PC-9 (cell line): ENCODE results near the gene RGS7. TPM values are rescaled to one million over a fixed set of nuclear protein-coding genes. Genes with fewer than 3 reads are reported as not detected.

ENCODE experiments used
- BruUV-seq: library from RNA; stranded (reverse); fragments of 400-500 nt; replicated peaks from 2 replicates; lab custom pipeline; 2021; lab: Mats Ljungman, UMichigan
- CTCF ChIA-PET: fragments of 300-600 bp; sonication (Branson Sonifier 250); formaldehyde crosslinking; loops from one replicate; lab custom pipeline; 2022; ENCODE audit warnings: antibody characterized with exemption; lab: Charles Lee
- POLR2A ChIA-PET: fragments of 300-600 bp; sonication (Branson Sonifier 250); formaldehyde crosslinking; loops from one replicate; lab custom pipeline; 2022; ENCODE audit warnings: antibody characterized with exemption; ENCODE audit not compliant: unreplicated experiment; lab: Charles Lee
- DNase-seq, 2 experiments: peaks; one replicate each; pipeline versions ENCODE4 v3.0.0 to v3.0.0-alpha.2; 2015 to 2022; ENCODE audit warnings: mixed read lengths in 1 of 2
- H2AFZ ChIP-seq: fragments of 200-600 bp; sonication (generic); 2 replicates; pipeline ENCODE4 v1.8.1; 2017; ENCODE audit warnings: antibody characterized with exemption
- H3F3A ChIP-seq: fragments of 200-600 bp; sonication (generic); 2 replicates; pipeline ENCODE4 v1.8.1; 2017; ENCODE audit warnings: antibody characterized with exemption, mild to moderate bottlenecking, low read depth; ENCODE audit not compliant: insufficient read depth
- H3K27ac ChIP-seq: fragments of 200-600 bp; sonication (generic); 2 replicates; pipeline ENCODE4 v1.6.1; 2016; ENCODE audit warnings: mixed run types
- H3K27me3 ChIP-seq: fragments of 200-600 bp; sonication (generic); 2 replicates; pipeline ENCODE4 v1.6.1; 2016; ENCODE audit warnings: low read depth, mixed run types; ENCODE audit not compliant: insufficient read depth
- H3K36me3 ChIP-seq: fragments of 200-600 bp; sonication (generic); 2 replicates; pipeline ENCODE4 v1.6.1; 2016; ENCODE audit warnings: low read depth, mixed run types
- H3K4me1 ChIP-seq: fragments of 200-600 bp; sonication (generic); replicated peaks from 2 replicates; pipeline ENCODE4 v1.6.1; 2016; ENCODE audit warnings: mixed run types; ENCODE audit not compliant: insufficient read depth
- H3K4me2 ChIP-seq: fragments of 200-600 bp; sonication (generic); 2 replicates; pipeline ENCODE4 v1.6.1; 2017; ENCODE audit warnings: mixed run types
- H3K4me3 ChIP-seq: fragments of 200-600 bp; sonication (generic); 2 replicates; pipeline ENCODE4 v1.6.1; 2016; ENCODE audit warnings: mixed run types
- H3K79me2 ChIP-seq: fragments of 200-600 bp; sonication (generic); 2 replicates; pipeline ENCODE4 v1.6.1; 2017; ENCODE audit warnings: low read depth, mixed run types
- H3K9me2 ChIP-seq: fragments of 200-600 bp; sonication (generic); 2 replicates; pipeline ENCODE4 v1.8.1; 2017; ENCODE audit warnings: mild to moderate bottlenecking; ENCODE audit not compliant: insufficient read depth
- H3K9me3 ChIP-seq: fragments of 200-600 bp; sonication (generic); 2 replicates; pipeline ENCODE4 v1.8.1; 2016; ENCODE audit warnings: low read depth; ENCODE audit not compliant: insufficient read depth
- H4K20me1 ChIP-seq: fragments of 200-600 bp; sonication (generic); 2 replicates; pipeline ENCODE4 v1.8.1; 2017; ENCODE audit not compliant: insufficient read depth
- CTCF ChIP-seq: fragments of 200-600 bp; sonication (generic); conservative IDR thresholded peaks from 2 replicates; pipeline ENCODE4 v1.6.1; 2017; ENCODE audit warnings: mixed run types, antibody characterized with exemption, mild to moderate bottlenecking, moderate library complexity
- EZH2 ChIP-seq: fragments of 200-600 bp; sonication (generic); IDR thresholded peaks from 2 replicates; pipeline ENCODE4 v1.8.0; 2017; ENCODE audit warnings: antibody characterized with exemption, low read depth
- intact Hi-C: fragments of 100-400 bp; cut with micrococcal nuclease; formaldehyde crosslinking; loops from one replicate; pipeline ENCODE4 v1.10.0; 2022; ENCODE audit not compliant: unreplicated experiment
- total RNA-seq: library from RNA; stranded (reverse); gene quantifications from 2 replicates; pipeline ENCODE4 v1.2.3, GENCODE V29; 2021

RGS7 gene
- total RNA-seq, 1 experiment from 2014 or later: 5.8 TPM

- Histone ChIP-seq H3K36me3 (no peaks in the 10 kb centered on the region), H3K27me3 (0 out of 2 replicates have a peak, but pooled peaks cover 6% of the 10 kb centered on the region), H4K20me1 (no peaks in the 10 kb centered on the region), H3K4me2 (no peak overlapping the region), H3K9me2 (no peaks in the 10 kb centered on the region), H3K4me1 (no peaks in the 10 kb centered on the region), H2AFZ (no peak overlapping the region), H3K79me2 (no peaks in the 10 kb centered on the region), H3K9me3 (peaks cover 8% of the 10 kb centered on the region; the same call in 1 of the 2 replicates), H3F3A (no peaks in the 10 kb centered on the region), H3K4me3 (no peak overlapping the region), H3K27ac (no peak overlapping the region)
- POLR2A ChIA-PET: no interaction called here
- CTCF ChIA-PET: no interaction called here
- TF ChIP-seq CTCF: no peak
- no peak for TF ChIP-seq EZH2
- intact Hi-C loops: no loop called here
- DNase-seq: no peak
- no TSS peak for BruUV-seq
Measured at GRCh38 chr1:240936911-240937668, 419.9 kb downstream of the RGS7 start.

DNA sequence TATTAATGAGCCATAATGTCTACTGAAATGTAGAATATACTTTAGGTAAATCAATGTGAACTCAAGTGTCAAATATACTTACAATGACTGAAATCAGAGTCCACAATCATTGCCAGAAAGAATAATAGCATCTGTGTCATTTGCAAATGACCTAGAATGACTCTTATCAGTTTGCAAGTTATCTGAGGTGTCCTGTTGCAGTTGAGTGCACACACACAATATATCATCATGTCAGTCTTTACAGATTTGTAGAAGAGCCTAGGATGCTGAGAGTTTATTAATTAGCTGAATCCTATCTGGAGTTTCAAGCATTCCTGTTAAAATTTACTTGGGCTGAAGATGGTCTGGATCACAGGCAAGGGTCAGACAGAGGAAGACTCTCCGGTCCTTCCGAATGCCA lies 421.1 kb downstream of the RGS7 start:
- H3K27ac ChIP-seq: no peak overlapping the region
- H3K4me3 ChIP-seq: no peak overlapping the region
- H3K9me3 ChIP-seq: peaks cover 8% of the 10 kb centered on the region; the same call in 1 of the 2 replicates
- POLR2A ChIA-PET: no interaction called here
- CTCF ChIA-PET: no interaction called here
- H3K9me2 ChIP-seq: no peaks in the 10 kb centered on the region
- H3F3A ChIP-seq: no peaks in the 10 kb centered on the region
- H3K79me2 ChIP-seq: no peaks in the 10 kb centered on the region
- H3K27me3 ChIP-seq: peaks cover 3% of the 10 kb centered on the region; the same call in 1 of the 2 replicates
- H3K4me2 ChIP-seq: no peak overlapping the region
- TF ChIP-seq EZH2: no peak
- TF ChIP-seq CTCF: no peak
- DNase-seq: no peak
- H3K4me1 ChIP-seq: no peaks in the 10 kb centered on the region
- no peaks in the 10 kb centered on the region for H4K20me1 ChIP-seq
- intact Hi-C loops: no loop called here
- no peak overlapping the region for H2AFZ ChIP-seq
- no TSS peak for BruUV-seq
- no peaks in the 10 kb centered on the region for H3K36me3 ChIP-seq

- H3K27ac ChIP-seq: no peak overlapping the region
- POLR2A ChIA-PET: no interaction called here
- H3K9me2 ChIP-seq: no peaks in the 10 kb centered on the region; the same call in 1 of the 2 replicates
- no TSS peak for BruUV-seq
- no peak for DNase-seq
- no peaks in the 10 kb centered on the region for H3K4me1 ChIP-seq
- H4K20me1 ChIP-seq: no peaks in the 10 kb centered on the region
- H3K79me2 ChIP-seq: no peaks in the 10 kb centered on the region
- no peak overlapping the region for H3K4me3 ChIP-seq
- H3K4me2 ChIP-seq: no peak overlapping the region
- H3K36me3 ChIP-seq: no peaks in the 10 kb centered on the region
- CTCF ChIA-PET: no interaction called here
- H3K9me3 ChIP-seq: peaks cover 3% of the 10 kb centered on the region; the same call in 1 of the 2 replicates
- intact Hi-C loops: no loop called here
- no peak overlapping the region for H2AFZ ChIP-seq
- no peaks in the 10 kb centered on the region for H3F3A ChIP-seq
- peaks cover 9% of the 10 kb centered on the region for H3K27me3 ChIP-seq
- TF ChIP-seq CTCF (no peak), EZH2 (no peak)
Measured at GRCh38 chr1:240931031-240931430, 426.0 kb downstream of the RGS7 start.
